Caco-2 (cell line): ENCODE results near the gene RSPO4. TPM values are rescaled to one million over a fixed set of nuclear protein-coding genes. Genes with fewer than 3 reads are reported as not detected.

Experiments used
- BruUV-seq: library from RNA; stranded (reverse); fragments of 400-500 nt; replicated peaks from 2 replicates; lab custom pipeline; 2021; lab: Mats Ljungman, UMichigan
- CTCF ChIA-PET: fragments of 300-600 bp; sonication (Branson Sonifier 250); formaldehyde crosslinking; loops from one replicate; lab custom pipeline; 2022; ENCODE audit warnings: antibody characterized with exemption; lab: Charles Lee
- POLR2A ChIA-PET: fragments of 300-600 bp; sonication (Branson Sonifier 250); formaldehyde crosslinking; loops from one replicate; lab custom pipeline; 2022; ENCODE audit warnings: antibody characterized with exemption; lab: Charles Lee
- DNase-seq, 2 experiments: peaks; one replicate each; pipeline versions ENCODE4 v3.0.0 to v3.0.0-alpha.2; 2020 to 2022
- H3K27me3 ChIP-seq: replicated peaks from 2 replicates; pipeline ENCODE4 v1.6.0; 2011; ENCODE audit warnings: low read length; ENCODE audit not compliant: control insufficient read depth, insufficient read depth
- H3K36me3 ChIP-seq: 2 replicates; pipeline ENCODE4 v1.5.1; 2011; ENCODE audit warnings: low read length; ENCODE audit not compliant: control insufficient read depth, insufficient read depth
- H3K4me1 ChIP-seq: fragments of 250-450 bp; sonication (Bioruptor Pico); 2 replicates; pipeline ENCODE4 v1.5.1; 2020; ENCODE audit warnings: mild to moderate bottlenecking
- H3K4me3 ChIP-seq: 2 replicates; pipeline ENCODE4 v1.5.1; 2011; ENCODE audit warnings: low read depth, mild to moderate bottlenecking, control low read depth, low read length
- H3K9me3 ChIP-seq: fragments of 250-450 bp; sonication (Bioruptor Pico); 2 replicates; pipeline ENCODE4 v1.5.1; 2020; ENCODE audit warnings: mild to moderate bottlenecking, moderate library complexity
- H3K27ac Mint-ChIP-seq: one replicate; pipeline ENCODE4 v1.8.0; 2022; ENCODE audit warnings: mixed read lengths; ENCODE audit not compliant: unreplicated experiment
- H3K27me3 Mint-ChIP-seq: one replicate; pipeline ENCODE4 v1.8.0; 2022; ENCODE audit warnings: mixed read lengths; ENCODE audit not compliant: insufficient read depth, unreplicated experiment
- H3K36me3 Mint-ChIP-seq: one replicate; pipeline ENCODE4 v1.8.0; 2022; ENCODE audit warnings: mild to moderate bottlenecking, mixed read lengths; ENCODE audit not compliant: insufficient read depth, unreplicated experiment
- H3K4me1 Mint-ChIP-seq: one replicate; pipeline ENCODE4 v1.8.0; 2022; ENCODE audit warnings: low read depth, mixed read lengths; ENCODE audit not compliant: unreplicated experiment
- H3K4me3 Mint-ChIP-seq: one replicate; pipeline ENCODE4 v1.8.0; 2022; ENCODE audit warnings: mild to moderate bottlenecking, moderate library complexity, mixed read lengths; ENCODE audit not compliant: unreplicated experiment
- H3K9me3 Mint-ChIP-seq: one replicate; pipeline ENCODE4 v1.8.0; 2022; ENCODE audit warnings: mixed read lengths; ENCODE audit not compliant: unreplicated experiment
- CTCF ChIP-seq, 2 experiments: fragments of 200-600 bp in 1 of 2; IDR thresholded peaks; 1 replicate in 1 of 2; 2 replicates in 1 of 2; pipeline versions ENCODE4 v1.5.1 to v1.8.0; 2011 to 2022; ENCODE audit warnings: antibody characterized with exemption in 1 of 2, control low read depth in 1 of 2, inconsistent platforms in 1 of 2, low read depth in 1 of 2, low read length in 1 of 2, mild to moderate bottlenecking in 1 of 2, moderate library complexity in 1 of 2; ENCODE audit not compliant: insufficient read depth in 1 of 2, severe bottlenecking in 1 of 2, unreplicated experiment in 1 of 2
- intact Hi-C: fragments of 100-400 bp; cut with micrococcal nuclease; formaldehyde crosslinking; loops from one replicate; pipeline ENCODE4 v1.10.0; 2022; ENCODE audit not compliant: unreplicated experiment
- total RNA-seq: library from RNA; stranded (reverse); gene quantifications from 2 replicates; pipeline ENCODE4 v1.2.3, GENCODE V29; 2022

Gene RSPO4
- total RNA-seq, 1 experiment from 2014 or later: 0.41 TPM

DNA sequence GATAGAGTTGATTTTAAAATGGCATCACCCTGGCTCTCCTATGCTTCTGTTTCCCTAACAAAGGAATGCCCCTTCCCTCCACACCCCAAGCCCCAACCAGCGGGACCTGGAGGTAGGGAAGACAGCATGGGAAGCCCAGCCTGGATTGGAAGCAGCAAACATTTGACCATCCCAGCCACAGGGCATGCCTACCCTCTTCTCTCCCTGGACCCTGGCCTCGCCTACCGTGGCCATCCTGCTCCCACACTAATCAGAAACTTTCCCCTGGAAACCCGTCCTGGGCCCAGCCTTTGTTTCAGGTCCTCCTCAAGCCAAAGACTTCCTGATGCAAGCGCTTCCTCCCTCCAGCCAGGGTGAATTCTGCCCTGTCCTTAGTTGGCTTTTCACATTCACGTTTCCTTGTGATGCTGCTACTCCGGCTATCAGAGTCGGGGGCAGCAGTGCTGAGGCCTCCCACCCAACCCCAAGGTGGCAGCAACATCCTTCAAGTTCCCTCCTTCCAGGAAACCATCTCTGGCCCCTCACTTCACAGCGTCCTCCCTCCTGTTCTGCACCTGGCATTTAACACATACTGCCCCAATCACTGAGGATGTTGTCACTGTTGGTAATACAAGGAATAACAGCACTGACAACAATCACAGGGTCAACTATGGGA lies 67.8 kb downstream of the RSPO4 start:
- Histone ChIP-seq H3K36me3 (no peaks in the 10 kb centered on the region), H3K4me1 (no peaks in the 10 kb centered on the region), H3K27me3 (no peaks in the 10 kb centered on the region), H3K4me3 (no peak overlapping the region), H3K9me3 (peaks cover 23% of the 10 kb centered on the region)
- ChIA-PET CTCF (no interaction called here), POLR2A (no interaction called here)
- no peak overlapping the region for H3K4me3 Mint-ChIP-seq
- H3K27me3 Mint-ChIP-seq: no peaks in the 10 kb centered on the region
- no peak overlapping the region for H3K27ac Mint-ChIP-seq
- peaks cover 36% of the 10 kb centered on the region for H3K9me3 Mint-ChIP-seq
- H3K4me1 Mint-ChIP-seq: no peaks in the 10 kb centered on the region
- DNase-seq: no peak
- BruUV-seq: no TSS peak
- intact Hi-C loops: no loop called here
- no peak for TF ChIP-seq CTCF (IDR thresholded peaks at IDR 0.05; ENCODE audit: insufficient read depth in 1 of 2, low read depth in 1 of 2, low read length in 1 of 2, severe bottlenecking in 1 of 2, unreplicated experiment in 1 of 2)
- no peaks in the 10 kb centered on the region for H3K36me3 Mint-ChIP-seq

DNA sequence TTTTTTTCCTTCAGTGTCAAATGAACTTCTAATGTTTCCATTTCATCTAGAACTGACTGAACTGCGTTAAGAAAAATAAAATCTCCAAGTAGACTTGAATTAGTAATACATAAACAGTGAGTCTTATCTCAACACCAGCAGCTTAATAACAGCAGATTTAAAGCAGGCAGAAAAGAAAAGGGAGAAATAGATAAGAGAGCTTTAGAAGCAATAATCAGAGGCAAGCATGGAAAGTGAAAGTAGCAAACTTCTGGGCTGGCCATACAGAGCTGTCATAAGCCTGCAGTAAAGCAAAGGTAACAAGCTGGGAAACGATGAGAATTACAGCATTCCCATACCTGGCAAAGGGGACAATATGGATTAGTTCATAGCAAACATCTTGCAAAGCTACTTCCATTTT lies 69.1 kb downstream of the RSPO4 start:
- Mint-ChIP-seq H3K27ac (no peak overlapping the region), H3K4me1 (no peaks in the 10 kb centered on the region), H3K36me3 (no peaks in the 10 kb centered on the region), H3K4me3 (no peak overlapping the region), H3K27me3 (no peaks in the 10 kb centered on the region), H3K9me3 (peaks cover 36% of the 10 kb centered on the region)
- no peak for TF ChIP-seq CTCF (IDR thresholded peaks at IDR 0.05; ENCODE audit: insufficient read depth in 1 of 2, low read depth in 1 of 2, low read length in 1 of 2, severe bottlenecking in 1 of 2, unreplicated experiment in 1 of 2)
- Histone ChIP-seq H3K4me1 (no peaks in the 10 kb centered on the region), H3K27me3 (no peaks in the 10 kb centered on the region), H3K36me3 (no peaks in the 10 kb centered on the region), H3K4me3 (no peak overlapping the region), H3K9me3 (peaks cover 23% of the 10 kb centered on the region)
- DNase-seq: no peak
- POLR2A ChIA-PET: no interaction called here
- BruUV-seq: no TSS peak
- CTCF ChIA-PET: no interaction called here
- intact Hi-C loops: no loop called here

GRCh38 chr20:931401-931800 lies 70.7 kb downstream of the RSPO4 start:
- Histone ChIP-seq H3K36me3 (no peaks in the 10 kb centered on the region), H3K9me3 (peaks cover 27% of the 10 kb centered on the region), H3K4me3 (no peak overlapping the region), H3K27me3 (no peaks in the 10 kb centered on the region), H3K4me1 (no peaks in the 10 kb centered on the region)
- Mint-ChIP-seq H3K27me3 (peaks cover 3% of the 10 kb centered on the region), H3K27ac (no peak overlapping the region), H3K4me3 (no peak overlapping the region), H3K4me1 (no peaks in the 10 kb centered on the region), H3K9me3 (peaks cover 49% of the 10 kb centered on the region), H3K36me3 (no peaks in the 10 kb centered on the region)
- TF ChIP-seq CTCF (IDR thresholded peaks at IDR 0.05; ENCODE audit: insufficient read depth in 1 of 2, low read depth in 1 of 2, low read length in 1 of 2, severe bottlenecking in 1 of 2, unreplicated experiment in 1 of 2): no peak
- ChIA-PET POLR2A (no interaction called here), CTCF (no interaction called here)
- BruUV-seq: no TSS peak
- DNase-seq: no peak
- intact Hi-C loops: no loop called here
